EH (cell line): ENCODE data around the gene CORO6.

Experiments used
- DNase-seq: peaks from one replicate; pipeline ENCODE4 v3.0.0-alpha.2; 2015; ENCODE audit warnings: low read depth

The CORO6 gene

DNA sequence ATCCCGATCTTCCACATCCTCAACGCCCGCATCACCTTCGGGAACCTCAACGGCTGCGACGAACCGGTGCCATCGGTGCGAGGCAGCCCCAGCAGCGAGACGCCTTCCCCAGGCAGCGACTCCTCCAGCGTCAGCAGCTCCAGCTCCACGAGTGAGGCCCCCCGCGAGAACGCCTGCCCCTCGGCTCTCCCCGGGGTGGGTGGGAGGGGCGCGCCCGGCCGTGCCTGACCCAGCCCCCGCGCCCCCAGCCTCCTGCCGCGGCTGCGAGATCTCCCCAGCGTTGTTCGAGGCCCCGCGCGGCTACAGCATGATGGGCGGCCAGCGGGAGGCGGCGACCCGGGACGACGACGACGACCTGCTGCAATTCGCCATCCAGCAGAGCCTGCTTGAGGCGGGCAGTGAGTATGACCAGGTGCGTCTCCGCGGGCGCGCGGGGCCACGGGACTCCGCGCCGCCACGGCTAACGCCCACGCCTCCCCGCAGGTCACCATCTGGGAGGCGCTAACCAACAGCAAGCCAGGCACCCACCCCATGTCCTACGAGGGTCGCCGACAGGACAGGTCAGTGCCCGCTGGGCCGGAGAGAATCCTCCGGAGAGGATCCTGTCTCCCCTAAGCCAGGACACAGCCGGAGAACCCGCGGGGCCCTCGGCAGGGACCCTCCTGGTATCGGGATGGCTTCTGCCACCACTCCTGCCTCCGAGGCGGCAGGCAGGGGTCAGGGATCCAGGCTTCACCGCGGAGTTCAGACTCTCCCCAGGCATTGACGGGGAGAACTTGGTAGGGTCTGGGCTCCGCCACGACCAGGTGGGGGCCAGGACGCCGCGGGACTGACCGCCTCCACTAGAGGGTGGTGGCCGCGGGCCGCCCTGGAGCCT lies 10.1 kb downstream of the CORO6 start:
- no peak for DNase-seq

DNA sequence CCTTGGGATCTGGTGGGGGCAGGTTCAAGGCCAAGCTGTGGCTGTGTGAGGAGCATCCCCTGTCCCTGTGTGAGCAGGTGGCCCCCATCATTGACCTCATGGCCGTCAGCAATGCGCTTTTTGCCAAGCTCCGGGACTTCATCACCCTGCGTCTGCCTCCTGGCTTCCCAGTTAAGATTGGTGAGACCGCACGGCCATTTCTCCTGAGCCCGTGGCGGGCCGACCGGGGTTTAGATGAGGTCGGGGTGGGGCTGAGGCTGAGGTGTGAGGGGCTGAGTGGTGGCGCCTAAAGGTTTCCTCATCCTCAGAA lies 10.7 kb downstream of the CORO6 start:
- DNase-seq: no peak

DNA sequence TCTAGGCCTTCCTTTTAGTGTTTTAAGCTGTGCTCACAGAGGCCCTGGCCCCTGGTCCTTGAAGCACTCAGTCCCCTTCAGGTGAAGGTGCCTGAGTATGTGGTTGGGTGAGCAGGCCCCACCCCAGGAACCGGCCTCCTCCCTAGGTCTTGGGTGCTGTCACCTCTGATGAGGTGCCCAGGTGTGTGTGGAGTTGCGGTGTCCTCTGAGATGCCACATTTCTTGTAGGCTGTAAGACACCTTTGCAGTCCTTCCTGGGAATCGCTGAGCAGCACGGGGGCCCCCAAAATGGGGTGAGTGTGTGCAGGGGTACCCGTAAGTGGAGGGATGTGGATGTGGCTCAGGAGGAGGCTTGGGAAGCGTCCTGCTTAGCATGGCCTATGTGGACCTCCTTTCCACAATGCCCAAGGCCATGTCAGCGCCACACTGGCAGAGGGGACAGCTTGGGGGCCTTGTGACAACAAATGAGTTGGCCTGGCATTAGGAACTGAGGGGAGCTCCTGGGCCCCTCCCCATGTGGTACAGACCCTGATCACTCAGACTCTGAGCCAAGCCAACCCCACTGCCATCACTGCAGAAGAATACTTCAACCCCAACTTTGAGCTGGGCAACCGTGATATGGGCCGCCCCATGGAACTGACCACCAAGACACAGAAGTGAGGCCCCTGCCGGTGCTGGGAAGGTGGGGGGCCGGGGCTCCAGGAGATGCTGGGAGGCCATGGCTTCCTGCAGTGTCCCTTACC lies 11.2 kb downstream of the CORO6 start:
- no peak for DNase-seq

DNA sequence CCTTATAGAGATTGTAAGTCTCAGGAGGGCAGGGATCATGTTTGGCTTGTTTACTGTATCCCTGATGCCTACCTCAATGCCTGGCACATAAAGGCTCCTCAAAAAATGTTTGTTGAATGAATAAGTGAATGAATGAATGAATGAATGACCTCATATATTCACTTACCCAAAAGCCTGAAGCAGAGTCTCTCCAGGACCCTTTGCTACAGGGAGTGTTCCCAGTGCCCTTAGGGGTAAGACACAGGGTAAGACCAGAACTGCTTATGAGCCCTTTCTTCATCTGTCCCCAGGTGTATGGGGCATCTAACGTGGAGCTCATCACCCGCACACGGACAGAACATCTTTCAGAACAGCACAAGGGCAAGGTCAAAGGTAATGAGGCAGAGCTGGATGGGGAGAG lies 12.3 kb downstream of the CORO6 start:
- no peak for DNase-seq

DNA sequence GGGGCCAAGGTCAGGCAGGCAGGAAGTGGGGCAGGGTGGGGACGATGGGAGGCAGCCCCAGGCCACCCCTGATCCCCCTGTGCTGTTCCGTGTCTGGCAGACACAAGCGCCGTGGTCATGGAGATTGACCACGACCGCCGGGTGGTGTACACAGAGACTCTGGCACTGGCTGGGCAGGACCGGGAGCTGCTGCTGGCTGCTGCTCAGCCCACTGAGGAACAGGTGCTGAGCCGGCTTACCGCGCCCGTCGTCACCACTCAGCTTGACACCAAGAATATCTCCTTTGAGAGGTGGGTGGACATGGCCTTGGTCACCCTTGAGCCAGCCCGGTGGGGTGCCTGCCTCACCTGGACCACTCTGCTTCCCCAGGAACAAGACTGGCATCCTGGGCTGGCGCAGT lies 13.7 kb downstream of the CORO6 start:
- no peak for DNase-seq

DNA sequence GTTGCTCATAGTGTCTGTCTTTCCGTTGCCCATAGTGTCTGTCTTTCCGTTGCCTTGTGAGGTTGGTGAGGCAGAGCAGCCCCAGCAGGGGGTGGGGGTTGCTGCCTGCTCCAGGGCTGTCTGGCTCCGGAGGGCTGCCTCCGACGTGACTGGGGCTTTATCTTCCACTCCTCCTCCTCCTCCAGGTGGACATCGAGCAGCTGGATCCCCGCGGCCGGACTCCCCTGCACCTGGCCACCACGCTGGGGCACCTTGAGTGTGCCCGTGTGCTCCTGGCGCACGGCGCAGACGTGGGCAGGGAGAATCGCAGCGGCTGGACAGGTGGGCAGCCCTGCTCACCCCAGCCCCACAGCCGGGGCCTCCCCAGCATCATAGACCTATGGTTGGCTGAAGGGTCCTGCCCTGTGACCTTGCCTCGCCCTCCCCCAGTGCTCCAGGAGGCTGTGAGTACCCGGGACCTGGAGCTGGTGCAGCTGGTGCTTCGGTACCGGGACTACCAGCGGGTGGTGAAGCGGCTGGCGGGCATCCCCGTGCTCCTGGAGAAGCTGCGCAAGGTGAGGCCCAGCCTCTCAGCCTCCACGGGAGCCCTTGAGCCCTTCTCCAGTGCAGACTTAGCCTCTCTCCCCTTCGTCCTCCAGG lies 15.0 kb downstream of the CORO6 start:
- no peak for DNase-seq

DNA sequence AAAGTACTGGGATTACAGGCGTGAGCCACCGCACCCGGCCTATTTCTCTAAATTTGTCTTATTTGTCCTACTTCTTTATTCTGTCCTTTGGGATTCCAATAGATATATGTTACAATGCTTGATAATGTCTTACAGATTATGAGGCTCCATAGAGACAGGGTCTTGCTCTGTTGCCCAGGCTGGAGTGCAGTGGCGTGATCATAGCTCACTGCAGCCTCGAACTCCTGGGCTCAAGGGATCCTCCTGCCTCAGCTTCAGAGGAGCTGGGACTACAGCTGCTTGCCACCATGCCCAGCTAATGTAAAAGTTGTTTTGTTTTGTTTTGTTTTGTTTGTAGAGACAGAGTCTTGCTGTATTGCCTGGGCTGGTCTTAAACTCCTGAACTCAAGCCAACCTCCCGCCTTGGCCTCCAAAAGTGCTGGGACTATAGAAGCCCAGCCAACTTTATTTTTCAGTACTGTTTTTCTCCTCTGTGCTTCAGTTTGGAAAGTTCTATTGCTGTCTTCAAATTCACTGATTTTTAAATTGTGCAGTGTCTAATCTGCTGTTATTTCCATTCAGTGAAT lies 19.5 kb downstream of the CORO6 start:
- DNase-seq: no peak

DNA sequence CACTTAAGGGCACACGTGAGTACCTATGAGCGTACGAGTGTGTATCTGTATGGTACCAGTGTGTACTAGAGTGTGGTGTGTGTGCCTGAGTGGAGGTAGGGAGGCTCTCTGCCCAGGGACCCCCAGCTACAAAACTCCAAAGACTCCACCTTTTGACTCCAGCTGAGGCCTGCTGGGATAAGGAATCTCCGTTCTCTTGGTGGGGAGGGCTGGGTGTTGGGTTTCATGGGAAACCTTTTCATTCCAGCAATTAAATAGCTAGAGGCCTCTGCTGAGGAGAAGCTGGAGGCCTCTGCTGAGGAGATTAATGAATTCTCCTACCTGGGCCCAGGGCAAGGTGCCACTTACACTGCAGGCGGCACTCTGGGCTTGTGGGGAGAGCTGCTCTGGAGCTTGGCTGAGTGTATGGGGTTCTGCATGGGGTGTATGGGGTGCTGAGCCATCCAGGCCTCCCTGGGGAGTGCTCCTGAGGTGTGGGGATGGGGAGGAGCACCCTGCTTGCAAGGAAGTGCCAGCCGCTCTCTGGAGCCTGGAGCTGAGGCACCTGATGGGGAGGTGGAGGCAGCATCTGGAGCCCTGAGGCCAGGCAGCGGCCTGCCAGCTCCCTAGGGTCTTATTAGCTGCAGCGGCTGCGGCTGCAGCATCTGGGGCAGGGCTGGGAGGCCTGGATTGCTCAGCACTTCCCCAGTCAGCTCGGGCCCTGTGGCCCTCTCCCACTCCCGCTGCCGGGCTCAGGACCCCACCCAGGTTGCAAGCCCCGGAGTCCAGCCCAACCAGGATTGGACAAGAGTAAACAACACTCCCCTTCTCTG lies 25.1 kb downstream of the CORO6 start:
- no peak for DNase-seq

DNA sequence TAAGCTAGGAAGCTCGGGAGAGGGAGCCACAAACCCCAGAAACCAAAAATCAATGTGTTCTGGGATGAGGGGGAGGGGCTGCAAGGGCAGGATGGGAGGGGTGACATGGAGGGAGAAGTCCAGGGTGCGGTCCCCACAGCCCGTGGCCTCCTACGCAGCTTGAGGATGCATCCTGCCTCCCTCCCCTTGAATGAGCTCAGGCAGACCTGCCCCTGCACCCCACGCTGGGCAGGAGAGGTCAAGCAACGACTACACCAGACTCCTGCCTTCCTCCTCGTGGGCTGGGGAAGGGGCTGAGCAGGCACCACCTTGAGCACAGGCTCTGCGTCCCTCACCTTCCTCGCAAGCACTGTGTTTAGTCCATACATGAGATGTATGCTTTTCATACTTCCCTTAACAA lies 25.9 kb downstream of the CORO6 start:
- no peak for DNase-seq

DNA sequence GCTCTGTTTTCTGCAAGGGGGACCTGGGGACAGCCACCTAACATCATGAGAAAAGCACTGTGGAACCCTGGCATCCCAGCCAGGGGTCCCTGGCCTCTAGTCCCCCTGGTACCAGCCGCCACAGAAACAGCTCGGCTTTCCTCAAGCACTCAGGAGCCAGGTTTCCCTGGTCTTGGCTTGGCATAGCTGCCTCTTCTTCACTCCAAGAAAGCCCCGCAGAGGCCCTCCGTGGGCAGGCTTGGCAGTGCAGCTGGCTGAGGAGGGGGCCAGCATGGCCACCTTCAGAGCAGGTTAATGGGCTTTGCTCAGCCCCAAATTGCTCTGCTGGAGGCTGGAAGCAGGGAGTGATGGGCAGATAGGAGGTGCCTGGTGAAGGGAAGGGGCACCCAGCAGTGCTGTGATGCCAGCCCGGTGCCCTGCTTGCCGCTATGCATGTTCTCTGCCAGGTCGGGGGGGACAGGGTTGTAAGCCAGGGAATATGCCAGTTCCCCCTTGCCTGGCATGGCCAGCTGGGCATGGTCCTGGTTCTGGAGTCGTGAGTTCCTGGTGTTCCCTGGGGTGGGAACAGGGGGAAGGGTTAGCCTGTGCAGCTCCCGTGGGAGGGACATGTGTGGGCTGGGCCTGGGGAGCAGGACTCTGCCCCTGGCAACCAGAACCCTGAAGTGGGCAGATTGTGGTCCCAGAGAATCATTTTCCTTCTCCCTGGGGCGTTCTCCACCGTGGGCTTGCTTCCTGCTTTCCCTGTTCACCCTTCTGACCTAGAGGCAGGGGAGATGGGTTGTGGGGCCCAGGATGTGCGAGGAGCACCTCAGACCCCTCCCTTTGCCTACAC lies 26.6 kb downstream of the CORO6 start:
- DNase-seq: no peak

DNA sequence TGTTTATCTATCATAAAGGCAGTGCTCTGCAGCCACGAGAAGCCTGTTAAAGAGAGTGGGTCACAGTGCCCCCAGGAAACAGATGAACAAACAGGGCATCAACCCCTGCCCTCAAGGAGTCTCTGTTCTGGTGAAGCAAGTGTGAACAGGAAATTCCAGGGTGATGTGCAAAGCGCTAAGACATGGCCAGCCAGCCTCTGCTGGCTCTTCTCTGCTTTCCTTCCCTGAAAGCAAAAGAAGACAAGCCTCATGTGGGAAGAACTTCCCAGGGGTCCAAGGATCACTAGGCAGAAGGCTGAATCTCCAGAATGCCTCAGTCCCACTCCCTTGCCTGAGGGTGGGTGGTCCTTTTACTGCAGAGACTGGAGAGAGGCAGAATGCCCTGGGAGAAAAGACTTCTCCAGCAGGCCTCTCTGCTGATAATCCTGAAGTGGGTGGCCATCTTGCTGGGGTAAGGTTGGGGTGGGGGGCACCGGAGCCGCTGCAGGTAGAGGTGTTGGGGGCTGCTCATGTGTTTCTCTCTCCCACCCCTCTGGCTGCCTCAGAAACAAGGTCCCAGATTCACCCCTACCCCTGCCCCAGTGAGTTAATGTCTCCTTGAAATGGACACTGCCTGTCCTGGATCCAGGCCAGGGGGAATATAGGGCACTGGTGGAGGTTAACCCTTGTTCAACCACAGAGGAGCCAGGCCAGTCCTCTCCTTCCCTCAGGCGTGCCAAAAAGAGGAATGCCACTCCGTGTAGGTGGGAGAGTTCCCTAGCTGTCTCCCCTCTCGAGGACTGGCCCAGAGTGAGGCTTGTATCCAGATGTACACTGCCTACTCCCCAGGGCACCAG lies 27.4 kb downstream of the CORO6 start:
- DNase-seq: no peak

DNA sequence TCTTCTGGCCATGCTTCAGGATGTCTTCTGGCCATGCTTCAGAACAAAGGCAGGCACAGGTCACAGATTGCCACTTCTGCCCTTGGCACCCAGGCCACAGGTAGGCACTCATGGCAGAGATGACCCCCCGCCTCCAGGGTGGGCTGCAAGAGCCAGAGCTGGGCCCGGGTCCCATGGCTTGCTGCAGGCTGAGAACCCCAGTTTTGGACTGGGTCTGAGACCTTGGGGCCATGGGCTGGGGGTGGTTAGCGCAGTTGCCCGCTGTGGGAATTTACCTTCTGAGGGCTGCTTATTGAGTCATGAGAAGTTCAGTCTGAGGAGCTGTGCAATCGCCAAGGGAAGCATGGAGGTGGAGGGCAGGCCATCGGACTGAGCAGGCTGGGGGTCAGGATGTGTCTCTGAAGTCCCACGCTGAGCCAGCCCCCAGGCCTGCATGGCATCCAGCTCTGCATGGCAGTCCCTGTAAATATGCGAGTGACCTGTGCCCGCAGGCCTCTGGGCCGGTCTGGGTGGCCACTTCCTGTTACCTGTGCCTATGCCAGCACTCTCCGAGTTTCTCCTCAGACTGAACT lies 28.1 kb downstream of the CORO6 start:
- DNase-seq: no peak

DNA sequence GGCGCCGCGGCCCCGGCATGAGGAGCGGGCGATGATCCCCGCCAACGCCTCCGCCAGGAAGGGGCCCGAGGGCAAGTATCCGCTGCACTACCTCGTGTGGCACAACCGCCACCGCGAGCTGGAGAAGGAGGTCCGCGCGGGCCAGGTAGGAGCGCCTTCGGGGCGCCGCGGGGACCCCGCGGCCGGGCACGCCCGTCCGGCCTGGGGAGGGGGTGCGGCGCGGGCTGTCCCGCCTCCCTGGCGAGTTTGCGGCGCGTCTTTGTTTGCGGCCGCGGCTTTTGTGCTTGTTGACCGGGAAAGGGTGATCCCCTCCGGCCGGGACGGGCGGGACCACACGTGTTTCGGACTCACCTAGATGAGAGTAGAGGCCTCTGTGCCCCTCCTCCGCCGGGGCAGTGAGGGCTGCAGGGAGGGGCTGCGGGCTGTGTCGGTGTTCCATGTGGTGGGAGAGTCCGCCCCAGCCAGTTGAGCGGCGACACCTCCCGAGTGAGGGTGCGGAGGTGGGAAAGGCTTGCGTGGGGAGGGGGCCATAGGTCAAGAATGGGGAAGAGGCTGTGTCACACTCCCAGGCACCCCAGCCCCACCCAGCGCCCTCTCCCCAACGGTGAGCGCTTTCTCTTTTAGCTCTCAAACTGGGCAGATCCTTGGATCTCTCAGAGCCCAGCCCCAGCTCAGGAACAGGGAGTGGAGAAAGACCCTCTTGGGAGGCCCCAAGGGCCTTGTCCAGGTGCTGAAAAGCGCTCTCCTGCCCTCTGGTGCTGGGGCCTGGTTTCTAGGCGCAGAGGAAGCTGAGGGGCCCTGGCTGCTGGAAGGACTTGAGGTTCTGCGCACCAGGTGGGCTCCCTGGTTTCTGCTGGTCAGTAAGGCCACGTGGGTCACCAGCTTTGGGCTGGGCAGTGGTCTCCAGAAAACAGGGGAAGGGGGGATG lies 28.9 kb downstream of the CORO6 start:
- peak; percentile 37 for DNase-seq

DNA sequence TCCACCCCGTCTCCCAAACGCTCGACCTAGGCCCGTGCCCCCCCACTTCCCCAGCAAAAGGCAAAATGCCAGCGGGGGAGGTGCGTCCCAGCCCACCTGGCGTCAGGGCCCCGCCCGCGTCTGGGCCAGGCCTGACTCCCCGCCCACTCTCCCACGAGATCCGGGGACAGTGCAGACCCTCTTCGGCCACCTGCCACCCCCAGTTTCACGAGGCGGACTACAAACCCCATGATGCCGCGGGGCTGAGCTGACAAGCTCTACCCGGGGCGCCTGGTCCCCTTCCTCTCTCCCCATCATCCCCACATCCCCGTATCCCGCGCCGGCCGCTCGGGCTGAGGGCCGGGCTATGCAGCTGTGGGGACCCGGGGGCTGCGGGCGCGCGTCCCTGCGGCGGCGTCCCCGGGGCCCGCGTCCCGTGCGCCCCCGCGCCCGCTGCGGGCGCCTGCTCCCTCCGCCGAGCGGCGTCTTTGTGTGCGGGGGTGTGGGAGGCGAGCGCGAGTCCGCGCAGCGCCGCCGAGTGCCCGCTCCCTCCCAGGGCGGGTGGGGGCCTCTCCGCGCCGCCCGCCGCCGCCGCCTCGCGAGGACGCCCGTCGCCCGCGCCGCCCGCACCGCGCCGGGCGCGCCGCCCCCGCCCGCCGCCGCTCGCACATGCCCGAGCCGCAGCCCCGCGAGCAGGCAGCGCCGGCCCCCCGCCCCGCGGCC lies 29.7 kb downstream of the CORO6 start, which contains the start of gene ANKRD13B:
Gene ANKRD13B (plus strand): TSS at position 283 of the 702 bp plus-strand sequence. CDS start 490 bp downstream, outside the sequence.
- peak; percentile 30 for DNase-seq

DNA sequence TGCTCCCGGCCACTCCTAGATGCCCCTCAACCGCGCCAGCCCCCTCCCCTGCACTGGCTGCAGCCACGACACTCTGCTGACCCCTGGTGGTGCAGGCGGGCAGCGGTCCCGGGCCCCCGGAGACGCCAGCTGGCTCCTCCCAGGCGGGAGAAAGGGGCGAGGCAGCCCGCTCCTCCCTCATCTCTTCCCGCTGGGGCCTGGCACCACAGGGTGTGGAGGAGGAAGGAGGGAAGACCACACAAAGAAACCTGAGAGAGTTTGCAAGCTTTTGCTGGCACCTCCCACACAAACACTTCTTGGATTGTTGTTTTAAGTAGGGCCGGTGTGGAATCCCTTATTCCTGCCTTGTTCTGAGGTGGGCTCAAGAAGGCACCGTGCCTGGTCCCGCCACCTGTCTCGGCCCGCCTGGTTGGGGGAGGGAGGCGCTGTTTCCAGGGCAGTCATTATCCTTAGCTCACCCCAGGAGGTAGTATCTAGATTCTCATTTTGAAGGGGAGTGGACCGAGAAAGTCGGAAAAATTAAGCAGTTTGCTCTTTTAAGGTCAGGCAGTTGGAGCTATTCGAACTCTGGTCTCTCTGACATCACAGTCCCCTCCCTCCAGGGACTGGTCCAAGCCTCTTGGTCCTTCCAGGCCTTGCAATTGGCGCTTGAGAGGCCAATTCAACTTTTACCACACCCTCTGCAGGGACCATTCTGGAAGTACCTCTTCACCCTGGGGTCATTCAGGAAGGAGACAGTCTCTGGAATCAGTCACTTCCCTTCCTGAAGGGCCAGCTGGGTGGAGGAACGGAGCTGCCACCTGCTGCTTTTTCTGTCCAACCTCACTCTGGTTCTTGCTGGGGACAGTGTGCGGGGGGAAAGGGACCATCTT lies 30.7 kb downstream of the CORO6 start:
- DNase-seq: peak; percentile 79

DNA sequence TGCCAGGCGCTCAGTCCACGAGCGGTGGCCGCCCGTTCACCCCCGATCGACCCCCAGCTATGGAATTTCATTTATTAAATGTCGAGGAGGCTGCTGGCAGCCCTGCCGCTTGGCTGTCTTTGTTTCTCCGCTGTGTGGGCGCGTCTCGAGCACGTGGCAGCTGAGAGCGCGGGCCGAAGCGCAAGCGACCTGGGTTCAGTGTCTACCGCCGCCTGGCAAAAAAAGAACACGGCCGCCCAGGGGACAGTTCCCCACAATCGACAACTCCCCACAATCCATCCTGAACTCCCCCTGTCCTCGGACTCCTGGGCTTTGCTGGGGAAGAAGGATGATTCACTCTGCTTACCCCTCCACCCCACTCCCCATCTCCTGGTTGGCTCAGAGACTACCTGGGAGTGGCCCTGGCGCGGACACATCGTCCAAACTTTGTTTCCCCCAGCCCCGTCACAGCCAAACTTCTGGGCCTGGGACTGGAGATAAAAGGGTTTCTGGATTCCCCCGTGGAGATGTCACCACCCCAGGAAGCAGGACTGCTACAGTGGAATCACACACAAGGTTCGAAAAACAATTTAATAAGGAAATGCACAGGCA lies 31.5 kb downstream of the CORO6 start:
- peak; percentile 58 for DNase-seq
